Osteoblast (primary cell): ENCODE measurements around the gene GRM8. TPM values are rescaled to one million over a fixed set of nuclear protein-coding genes. Genes with fewer than 3 reads are reported as not detected.

Experiments
- DNase-seq: peaks from one replicate; pipeline ENCODE4 v3.0.0; 2011; ENCODE audit warnings: low spot score, mixed read lengths; ENCODE audit not compliant: insufficient read length; ENCODE audit errors: missing footprints
- H2AFZ ChIP-seq: 2 replicates; pipeline ENCODE4 v1.6.0; 2011; ENCODE audit warnings: mild to moderate bottlenecking, low read length
- H3K27ac ChIP-seq: 2 replicates; pipeline ENCODE4 v1.5.1; 2011; ENCODE audit warnings: mild to moderate bottlenecking, low read depth, low read length, moderate library complexity
- H3K27me3 ChIP-seq: 2 replicates; pipeline ENCODE4 v1.6.0; 2012; ENCODE audit warnings: mild to moderate bottlenecking, control low read depth, inconsistent platforms, low read length, moderate library complexity; ENCODE audit not compliant: insufficient read depth
- H3K36me3 ChIP-seq: 2 replicates; pipeline ENCODE4 v1.5.1; 2011; ENCODE audit warnings: mild to moderate bottlenecking, low read length, control low read depth, moderate library complexity; ENCODE audit not compliant: insufficient read depth
- H3K4me1 ChIP-seq: 2 replicates; pipeline ENCODE4 v1.5.1; 2011; ENCODE audit warnings: mild to moderate bottlenecking, low read length, control low read depth, moderate library complexity; ENCODE audit not compliant: insufficient read depth
- H3K4me2 ChIP-seq: 2 replicates; pipeline ENCODE4 v1.6.0; 2011; ENCODE audit warnings: mild to moderate bottlenecking, low read length; ENCODE audit not compliant: insufficient read depth
- H3K4me3 ChIP-seq: fragments of 200-600 bp; sonication (generic); 3 replicates; pipeline ENCODE4 v1.5.1; 2012; ENCODE audit warnings: mild to moderate bottlenecking, low read length, inconsistent platforms; ENCODE audit not compliant: insufficient read depth
- H3K79me2 ChIP-seq: 2 replicates; pipeline ENCODE4 v1.6.0; 2012; ENCODE audit warnings: mild to moderate bottlenecking, low read length, control low read depth, inconsistent platforms; ENCODE audit not compliant: insufficient read depth
- H3K9me3 ChIP-seq: 2 replicates; pipeline ENCODE4 v1.5.1; 2011; ENCODE audit warnings: low read depth, low read length, control low read depth
- H4K20me1 ChIP-seq: 2 replicates; pipeline ENCODE4 v1.6.0; 2012; ENCODE audit warnings: mild to moderate bottlenecking, low read length, control low read depth; ENCODE audit not compliant: insufficient read depth
- CTCF ChIP-seq: IDR thresholded peaks from 2 replicates; pipeline ENCODE4 v1.5.1; 2011; ENCODE audit warnings: mild to moderate bottlenecking, low read depth, low read length, moderate library complexity; ENCODE audit errors: extremely low read depth
- total RNA-seq: library from RNA; depleted of rRNA; stranded (reverse); fragments of >200 nt; gene quantifications from 2 replicates; pipeline ENCODE4 v1.2.3, GENCODE V29; 2012

Gene GRM8
- total RNA-seq, 1 donor = not detected

- Histone ChIP-seq H3K9me3 (no peaks in the 10 kb centered on the region), H3K79me2 (no peaks in the 10 kb centered on the region), H4K20me1 (no peaks in the 10 kb centered on the region), H3K4me2 (no peak overlapping the region), H3K4me3 (no peak overlapping the region), H2AFZ (no peak overlapping the region), H3K36me3 (no peaks in the 10 kb centered on the region), H3K27me3 (no peaks in the 10 kb centered on the region), H3K4me1 (no peaks in the 10 kb centered on the region), H3K27ac (no peak overlapping the region)
- DNase-seq = no peak
- no peak for TF ChIP-seq CTCF
These were observed 681.9 kb downstream of the GRM8 start for GRCh38 chr7:126570845-126571244.

- Histone ChIP-seq H3K36me3 (no peaks in the 10 kb centered on the region), H3K27me3 (no peaks in the 10 kb centered on the region), H3K27ac (no peak overlapping the region), H3K4me3 (no peak overlapping the region), H3K79me2 (no peaks in the 10 kb centered on the region), H3K4me2 (no peak overlapping the region), H2AFZ (no peak overlapping the region), H3K9me3 (no peaks in the 10 kb centered on the region), H4K20me1 (no peaks in the 10 kb centered on the region), H3K4me1 (no peaks in the 10 kb centered on the region)
- no peak for TF ChIP-seq CTCF
- DNase-seq = no peak
These were observed 683.3 kb downstream of the GRM8 start for GRCh38 chr7:126569402-126569801.

GRCh38 chr7:126557271-126557670 lies 695.5 kb downstream of the GRM8 start:
- H2AFZ ChIP-seq = no peak overlapping the region
- H3K9me3 ChIP-seq = peaks cover 1% of the 10 kb centered on the region
- no peak for DNase-seq
- no peak overlapping the region for H3K4me3 ChIP-seq
- no peaks in the 10 kb centered on the region for H3K79me2 ChIP-seq
- no peak for TF ChIP-seq CTCF
- H3K4me1 ChIP-seq = no peaks in the 10 kb centered on the region
- no peak overlapping the region for H3K4me2 ChIP-seq
- H3K27me3 ChIP-seq = no peaks in the 10 kb centered on the region
- H4K20me1 ChIP-seq = no peaks in the 10 kb centered on the region
- H3K27ac ChIP-seq = no peak overlapping the region
- H3K36me3 ChIP-seq = no peaks in the 10 kb centered on the region

GRCh38 chr7:126541406-126541805 lies 711.3 kb downstream of the GRM8 start:
- no peak overlapping the region for H3K4me2 ChIP-seq
- H3K36me3 ChIP-seq = no peaks in the 10 kb centered on the region
- H3K27me3 ChIP-seq = no peaks in the 10 kb centered on the region
- H3K4me3 ChIP-seq = no peak overlapping the region
- H4K20me1 ChIP-seq = no peaks in the 10 kb centered on the region
- no peaks in the 10 kb centered on the region for H3K4me1 ChIP-seq
- no peaks in the 10 kb centered on the region for H3K79me2 ChIP-seq
- no peak overlapping the region for H3K27ac ChIP-seq
- H2AFZ ChIP-seq = no peak overlapping the region
- DNase-seq = no peak
- H3K9me3 ChIP-seq = no peaks in the 10 kb centered on the region
- no peak for TF ChIP-seq CTCF
